ENCODE measurements around the gene PHLPP2. TPM values are rescaled to one million over a fixed set of nuclear protein-coding genes. Genes with fewer than 3 reads are reported as not detected.

The PHLPP2 gene
- total and polyA plus RNA-seq, 2 donors = 1.8 to 2.3 TPM

DNA sequence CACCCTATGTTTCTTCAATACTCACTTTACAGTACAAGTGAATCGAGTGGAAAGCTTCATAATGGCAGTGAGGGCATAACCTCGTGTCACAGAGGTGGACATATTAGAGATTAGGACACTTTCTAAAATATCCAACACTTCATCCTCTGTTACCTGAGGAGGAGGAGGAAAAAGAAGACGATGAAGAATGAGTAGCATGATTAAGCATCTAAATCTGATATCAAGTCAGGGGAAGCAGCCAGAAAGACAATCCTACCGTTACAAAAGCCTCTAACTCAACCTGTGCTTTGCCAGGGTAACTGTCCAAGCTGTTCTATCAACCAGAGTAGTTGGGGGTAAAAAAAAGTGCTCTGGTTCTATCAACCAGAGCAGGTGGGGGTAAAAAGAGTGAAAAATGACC lies 23.7 kb upstream of the PHLPP2 start:
- Histone ChIP-seq H3K27ac (ENCODE audit: low read depth in 1 of 2, low read length in 1 of 2) (no peak overlapping the region), H3K4me3 (ENCODE audit: low read length in 2 of 2) (no peak overlapping the region), H3K36me3 (ENCODE audit: control insufficient read depth in 2 of 2, insufficient read depth in 2 of 2, low read length in 1 of 2) (peaks cover 42 to 60% of the 10 kb centered on the region in 2 donors), H3K9me3 (ENCODE audit: control insufficient read depth in 2 of 2, insufficient read depth in 1 of 2, low read length in 1 of 2) (no peaks in the 10 kb centered on the region), H3K27me3 (ENCODE audit: control insufficient read depth in 2 of 2, insufficient read depth in 1 of 2, low read length in 1 of 2) (no peaks in the 10 kb centered on the region), H3K4me1 (ENCODE audit: control insufficient read depth in 2 of 2, insufficient read depth in 2 of 2, low read length in 2 of 2) (no peaks in the 10 kb centered on the region)
- DNase-seq (ENCODE audit: low read depth in 6 of 9, low spot score in 9 of 9) = no peak
- WGBS = 97% methylated on average over 4 of the region's 4 CpGs

DNA sequence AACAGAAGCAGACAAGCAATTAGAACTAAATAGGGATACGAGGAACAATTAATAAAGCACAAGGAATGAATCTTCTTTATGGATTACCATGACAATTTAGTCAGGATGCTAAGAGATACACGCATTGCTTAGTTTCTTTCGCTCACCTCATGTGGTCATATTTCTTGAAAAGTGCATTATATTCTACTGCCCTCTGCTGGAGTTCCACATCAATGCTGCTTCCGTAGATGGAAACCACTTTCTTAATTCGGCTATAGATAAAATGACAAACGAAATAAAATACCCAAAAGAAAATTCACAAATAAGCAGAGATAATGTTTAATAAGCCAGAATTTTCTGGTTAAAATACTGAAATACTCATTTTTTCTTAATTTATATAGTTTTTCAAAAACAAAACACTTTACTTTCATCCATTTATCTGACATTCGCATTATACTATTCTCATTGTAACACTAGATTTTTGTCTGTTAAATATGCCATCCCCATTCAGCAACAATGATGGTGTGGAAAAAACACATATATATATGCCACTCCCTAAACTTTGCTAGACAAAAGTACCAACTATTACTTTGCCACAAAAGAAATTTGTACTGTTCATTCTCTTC lies 22.0 kb upstream of the PHLPP2 start:
- 70% methylated on average over 7 of the region's 7 CpGs for WGBS
- Histone ChIP-seq H3K4me3 (ENCODE audit: low read length in 2 of 2) (no peak overlapping the region), H3K27me3 (ENCODE audit: control insufficient read depth in 2 of 2, insufficient read depth in 1 of 2, low read length in 1 of 2) (no peaks in the 10 kb centered on the region), H3K9me3 (ENCODE audit: control insufficient read depth in 2 of 2, insufficient read depth in 1 of 2, low read length in 1 of 2) (no peaks in the 10 kb centered on the region), H3K27ac (ENCODE audit: low read depth in 1 of 2, low read length in 1 of 2) (no peak overlapping the region), H3K4me1 (ENCODE audit: control insufficient read depth in 2 of 2, insufficient read depth in 2 of 2, low read length in 2 of 2) (no peaks in the 10 kb centered on the region), H3K36me3 (ENCODE audit: control insufficient read depth in 2 of 2, insufficient read depth in 2 of 2, low read length in 1 of 2) (peaks cover 41 to 59% of the 10 kb centered on the region in 2 donors)
- peak in 6 of 9 donors; percentile 15 to 62 (median 24) for DNase-seq (ENCODE audit: low read depth in 6 of 9, low spot score in 9 of 9)

DNA sequence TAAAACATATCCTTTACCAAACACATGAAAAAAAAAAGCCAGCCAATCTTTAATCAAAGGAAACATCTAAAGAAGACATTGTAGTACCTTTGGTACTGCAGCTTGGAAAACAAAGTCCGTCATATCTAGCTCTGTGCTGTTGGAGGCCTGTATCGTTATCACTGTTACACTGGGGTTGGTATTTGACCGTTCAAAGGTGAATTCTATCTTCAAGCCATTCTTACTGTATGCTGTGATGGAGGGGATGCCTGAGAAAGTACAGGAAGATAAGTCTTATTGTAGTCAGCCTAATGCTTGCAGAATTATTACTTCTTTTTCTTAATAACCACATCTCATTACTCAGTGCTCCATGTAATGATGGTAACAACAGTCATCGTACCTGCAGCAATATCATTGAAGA lies 14.4 kb upstream of the PHLPP2 start:
- no peaks in the 10 kb centered on the region for H3K9me3 ChIP-seq (ENCODE audit: control insufficient read depth in 2 of 2, insufficient read depth in 1 of 2, low read length in 1 of 2)
- H3K4me1 ChIP-seq (ENCODE audit: control insufficient read depth in 2 of 2, insufficient read depth in 2 of 2, low read length in 2 of 2) = no peaks in the 10 kb centered on the region
- no peak for DNase-seq (ENCODE audit: low read depth in 6 of 9, low spot score in 9 of 9)
- peaks cover 29 to 60% of the 10 kb centered on the region in 2 donors for H3K36me3 ChIP-seq (ENCODE audit: control insufficient read depth in 2 of 2, insufficient read depth in 2 of 2, low read length in 1 of 2)
- no peak overlapping the region for H3K27ac ChIP-seq (ENCODE audit: low read depth in 1 of 2, low read length in 1 of 2)
- H3K4me3 ChIP-seq (ENCODE audit: low read length in 2 of 2) = no peak overlapping the region
- no peaks in the 10 kb centered on the region for H3K27me3 ChIP-seq (ENCODE audit: control insufficient read depth in 2 of 2, insufficient read depth in 1 of 2, low read length in 1 of 2)
- over 99% methylated on average over 4 of the region's 4 CpGs for WGBS

DNA sequence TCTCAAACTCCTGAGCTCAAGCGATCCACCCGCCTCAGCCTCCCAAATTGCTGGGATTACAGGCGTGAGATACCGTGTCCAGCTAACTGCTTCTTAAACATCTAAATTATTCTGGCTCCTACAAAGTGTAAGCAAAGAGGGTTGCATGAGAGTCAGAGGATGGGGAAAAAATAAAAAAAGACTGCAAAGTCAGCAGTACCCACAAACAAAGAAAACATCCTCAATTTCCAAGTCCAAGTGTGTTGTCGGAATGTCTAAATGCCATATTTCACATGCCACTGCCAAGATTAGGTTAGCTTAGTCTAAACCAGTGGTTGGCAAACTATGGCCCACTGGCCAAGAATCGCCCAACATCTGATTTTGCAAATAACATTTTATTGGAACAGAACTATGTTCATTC lies 13.0 kb upstream of the PHLPP2 start:
- 99% methylated on average over 6 of the region's 6 CpGs for WGBS
- H3K27me3 ChIP-seq (ENCODE audit: control insufficient read depth in 2 of 2, insufficient read depth in 1 of 2, low read length in 1 of 2) = no peaks in the 10 kb centered on the region
- no peak overlapping the region for H3K4me3 ChIP-seq (ENCODE audit: low read length in 2 of 2)
- H3K27ac ChIP-seq (ENCODE audit: low read depth in 1 of 2, low read length in 1 of 2) = no peak overlapping the region
- H3K4me1 ChIP-seq (ENCODE audit: control insufficient read depth in 2 of 2, insufficient read depth in 2 of 2, low read length in 2 of 2) = no peaks in the 10 kb centered on the region
- H3K36me3 ChIP-seq (ENCODE audit: control insufficient read depth in 2 of 2, insufficient read depth in 2 of 2, low read length in 1 of 2) = peaks cover 26 to 61% of the 10 kb centered on the region in 2 donors
- H3K9me3 ChIP-seq (ENCODE audit: control insufficient read depth in 2 of 2, insufficient read depth in 1 of 2, low read length in 1 of 2) = no peaks in the 10 kb centered on the region
- DNase-seq (ENCODE audit: low read depth in 6 of 9, low spot score in 9 of 9) = no peak

DNA sequence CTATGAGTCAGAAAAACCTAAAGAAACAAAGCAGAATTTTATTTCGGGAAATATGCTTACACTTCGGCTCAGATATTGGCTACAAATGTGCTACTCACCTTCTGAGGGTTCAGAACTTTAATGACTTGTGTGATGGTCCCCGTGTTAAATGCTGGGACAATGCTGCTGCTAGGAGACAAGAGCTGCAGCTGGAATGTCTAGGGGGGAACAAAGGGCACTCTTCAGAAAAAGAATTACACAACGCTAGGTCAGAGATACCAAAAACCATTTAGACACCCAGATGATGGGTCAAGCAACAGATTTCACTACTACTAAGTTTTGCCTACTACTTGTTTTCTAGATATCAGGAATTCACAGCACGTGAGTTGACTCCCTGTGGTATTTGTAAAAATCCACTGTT lies 10.0 kb upstream of the PHLPP2 start:
- DNase-seq (ENCODE audit: low read depth in 6 of 9, low spot score in 9 of 9) = no peak
- Histone ChIP-seq H3K4me3 (ENCODE audit: low read length in 2 of 2) (no peak overlapping the region), H3K27me3 (ENCODE audit: control insufficient read depth in 2 of 2, insufficient read depth in 1 of 2, low read length in 1 of 2) (no peaks in the 10 kb centered on the region), H3K9me3 (ENCODE audit: control insufficient read depth in 2 of 2, insufficient read depth in 1 of 2, low read length in 1 of 2) (no peaks in the 10 kb centered on the region), H3K27ac (ENCODE audit: low read depth in 1 of 2, low read length in 1 of 2) (no peak overlapping the region), H3K4me1 (ENCODE audit: control insufficient read depth in 2 of 2, insufficient read depth in 2 of 2, low read length in 2 of 2) (no peaks in the 10 kb centered on the region), H3K36me3 (ENCODE audit: control insufficient read depth in 2 of 2, insufficient read depth in 2 of 2, low read length in 1 of 2) (peaks cover 31 to 66% of the 10 kb centered on the region in 2 donors)
- 97% methylated on average over 5 of the region's 5 CpGs for whole genome bisulfite sequencing

DNA sequence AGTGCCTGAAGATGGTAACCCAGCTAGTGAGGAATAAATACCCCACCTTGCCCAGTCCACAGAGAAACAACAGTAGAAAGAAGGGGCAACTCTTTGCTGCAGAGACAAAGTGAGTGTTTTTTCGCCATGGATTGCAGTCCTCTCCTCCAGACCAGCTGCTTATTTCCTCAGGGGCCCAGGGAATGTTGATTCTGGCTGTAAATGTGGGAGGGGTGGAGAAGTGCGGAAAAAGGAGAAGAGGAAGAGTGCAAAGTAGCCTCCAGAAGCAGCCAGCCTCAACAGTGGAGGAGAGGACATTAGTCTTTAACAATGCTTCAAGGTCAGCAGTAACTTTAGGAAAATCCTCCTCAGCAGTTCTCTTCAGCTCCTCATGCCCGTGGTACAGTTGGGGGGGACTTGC lies 8.1 kb upstream of the PHLPP2 start:
- no peaks in the 10 kb centered on the region for H3K4me1 ChIP-seq (ENCODE audit: control insufficient read depth in 2 of 2, insufficient read depth in 2 of 2, low read length in 2 of 2)
- H3K4me3 ChIP-seq (ENCODE audit: low read length in 2 of 2) = no peak overlapping the region
- no peaks in the 10 kb centered on the region for H3K27me3 ChIP-seq (ENCODE audit: control insufficient read depth in 2 of 2, insufficient read depth in 1 of 2, low read length in 1 of 2)
- no peak for DNase-seq (ENCODE audit: low read depth in 6 of 9, low spot score in 9 of 9)
- WGBS = 98% methylated on average over 3 of the region's 3 CpGs
- no peaks in the 10 kb centered on the region for H3K9me3 ChIP-seq (ENCODE audit: control insufficient read depth in 2 of 2, insufficient read depth in 1 of 2, low read length in 1 of 2)
- no peak overlapping the region for H3K27ac ChIP-seq (ENCODE audit: low read depth in 1 of 2, low read length in 1 of 2)
- peaks cover 21 to 51% of the 10 kb centered on the region in 2 donors for H3K36me3 ChIP-seq (ENCODE audit: control insufficient read depth in 2 of 2, insufficient read depth in 2 of 2, low read length in 1 of 2)

GRCh38 chr16:71727551-71728324 lies 3.2 kb upstream of the PHLPP2 start:
- H3K9me3 ChIP-seq (ENCODE audit: control insufficient read depth in 2 of 2, insufficient read depth in 1 of 2, low read length in 1 of 2) = no peaks in the 10 kb centered on the region
- DNase-seq (ENCODE audit: low read depth in 6 of 9, low spot score in 9 of 9) = no peak
- 90% methylated on average over 8 of the region's 8 CpGs for WGBS
- no peak overlapping the region for H3K4me3 ChIP-seq (ENCODE audit: low read length in 2 of 2)
- H3K36me3 ChIP-seq (ENCODE audit: control insufficient read depth in 2 of 2, insufficient read depth in 2 of 2, low read length in 1 of 2) = peaks cover 7 to 19% of the 10 kb centered on the region in 2 donors
- no peak overlapping the region for H3K27ac ChIP-seq (ENCODE audit: low read depth in 1 of 2, low read length in 1 of 2)
- H3K4me1 ChIP-seq (ENCODE audit: control insufficient read depth in 2 of 2, insufficient read depth in 2 of 2, low read length in 2 of 2) = peaks cover 3 to 8% of the 10 kb centered on the region in 2 donors
- peaks cover 4 to 6% of the 10 kb centered on the region in 2 donors for H3K27me3 ChIP-seq (ENCODE audit: control insufficient read depth in 2 of 2, insufficient read depth in 1 of 2, low read length in 1 of 2)

- H3K4me1 ChIP-seq (ENCODE audit: control insufficient read depth in 2 of 2, insufficient read depth in 2 of 2, low read length in 2 of 2) = peaks cover 3 to 9% of the 10 kb centered on the region in 2 donors
- peaks cover 4 to 10% of the 10 kb centered on the region in 2 donors for H3K27me3 ChIP-seq (ENCODE audit: control insufficient read depth in 2 of 2, insufficient read depth in 1 of 2, low read length in 1 of 2)
- H3K4me3 ChIP-seq (ENCODE audit: low read length in 2 of 2) = no peak overlapping the region
- no peaks in the 10 kb centered on the region for H3K9me3 ChIP-seq (ENCODE audit: control insufficient read depth in 2 of 2, insufficient read depth in 1 of 2, low read length in 1 of 2)
- WGBS = 71% methylated on average over 4 of the region's 4 CpGs
- DNase-seq (ENCODE audit: low read depth in 6 of 9, low spot score in 9 of 9) = no peak
- H3K36me3 ChIP-seq (ENCODE audit: control insufficient read depth in 2 of 2, insufficient read depth in 2 of 2, low read length in 1 of 2) = peaks cover 0 to 8% of the 10 kb centered on the region in 2 donors
- H3K27ac ChIP-seq (ENCODE audit: low read depth in 1 of 2, low read length in 1 of 2) = no peak overlapping the region
Observed at GRCh38 chr16:71726476-71727315, 2.2 kb upstream of the PHLPP2 start.
